Amniotic epithelial cell (primary cell): ENCODE results near the gene ZDHHC13.
"Not testable (repeated sequence)": the region's sequence is repeated elsewhere in the genome, so short reads cannot be mapped to it uniquely, and the experiment has no call there.

Source experiments
- DNase-seq: peaks from one replicate; pipeline ENCODE4 v3.0.0-alpha.2; 2010; ENCODE audit warnings: low read depth

The ZDHHC13 gene

DNA sequence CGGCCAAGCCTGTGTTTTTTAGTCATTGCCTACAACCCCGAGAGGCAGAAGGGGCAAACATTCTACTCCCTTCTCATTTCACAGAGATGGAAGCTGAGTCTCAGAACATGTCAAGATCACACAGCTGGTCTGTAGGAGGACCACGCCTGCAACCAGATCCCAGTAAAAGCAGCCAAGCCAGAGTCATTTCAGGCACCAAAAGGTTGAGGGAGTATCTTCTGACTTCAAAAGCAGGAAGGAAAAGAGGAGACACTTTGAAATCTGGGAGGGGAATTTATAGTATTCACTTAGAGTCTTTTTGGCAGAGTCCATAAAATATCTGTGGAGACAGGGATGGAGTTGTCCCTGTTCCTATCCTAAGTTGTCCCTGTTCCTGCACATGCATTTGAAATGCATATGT is 17.9 kb upstream of the ZDHHC13 start:
- DNase-seq, result no peak

DNA sequence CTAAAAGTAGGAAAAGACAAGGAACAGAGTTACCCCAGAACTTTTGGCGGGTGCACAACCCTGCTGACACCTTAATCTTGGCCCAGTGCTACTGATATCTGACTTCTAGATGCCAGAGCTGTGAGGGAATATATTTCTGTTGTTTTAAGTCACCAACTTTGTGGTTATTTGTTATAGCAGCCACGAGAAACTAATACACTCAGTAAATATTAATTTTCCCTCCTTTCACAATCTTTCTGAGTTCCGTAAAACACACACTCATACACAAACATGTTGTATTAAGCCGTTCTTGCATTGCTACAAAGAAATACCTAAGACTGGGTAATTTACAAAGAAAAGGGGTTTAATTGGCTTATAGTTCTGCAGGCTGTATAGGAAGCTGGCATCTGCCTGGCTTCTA is 16.1 kb upstream of the ZDHHC13 start:
- no peak for DNase-seq

DNA sequence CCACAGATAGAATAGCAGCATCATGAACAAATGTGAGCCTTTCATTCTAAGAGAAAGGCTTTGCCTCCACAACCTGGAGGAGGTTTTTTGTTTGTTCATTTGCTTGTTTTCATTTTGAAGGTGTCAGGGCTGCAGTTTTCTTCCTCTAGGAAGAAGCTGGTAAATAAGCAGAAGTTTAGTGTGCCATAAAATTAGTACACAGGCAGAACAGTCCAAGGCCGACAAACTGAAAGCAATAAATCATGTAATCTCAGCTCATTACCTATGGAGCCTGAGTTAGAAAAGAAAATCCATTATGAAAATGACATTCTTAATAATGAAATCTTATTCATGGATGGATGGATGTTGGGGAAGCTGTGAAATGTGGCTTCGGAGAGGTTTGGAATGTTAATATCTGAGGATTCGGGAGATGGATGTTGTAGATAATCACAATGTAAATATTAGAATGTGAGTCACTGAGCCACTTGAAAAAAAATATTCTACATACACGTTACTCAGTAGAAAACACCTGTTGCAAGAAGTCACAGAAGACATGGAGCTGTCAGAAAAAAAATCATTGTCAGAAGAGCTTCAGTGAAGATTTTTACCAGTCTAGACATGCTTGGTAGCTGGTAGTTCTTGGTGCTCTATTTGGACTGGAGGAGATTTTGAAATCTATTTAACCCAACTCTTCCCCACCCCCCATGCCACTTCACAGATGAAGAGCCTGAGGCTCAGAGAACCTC is 15.0 kb upstream of the ZDHHC13 start:
- peak; percentile 7 for DNase-seq

DNA sequence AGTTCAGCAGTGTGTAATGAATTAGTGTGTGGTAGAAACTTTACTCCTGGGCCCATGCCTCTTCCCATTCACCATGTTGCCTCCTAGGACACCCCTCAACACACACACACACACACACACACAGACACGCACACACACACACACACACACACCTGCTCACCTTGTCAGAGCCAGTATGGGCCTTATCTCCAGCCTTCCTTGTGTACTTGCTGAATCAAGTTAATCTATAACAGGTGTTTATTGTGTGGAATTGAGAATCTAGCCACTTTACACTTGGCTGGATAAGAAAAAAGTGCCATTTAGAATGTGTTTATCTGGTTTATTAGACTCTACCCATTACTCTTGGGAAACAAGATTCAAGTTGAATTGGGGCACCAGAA is 14.5 kb upstream of the ZDHHC13 start:
- DNase-seq, result no peak

DNA sequence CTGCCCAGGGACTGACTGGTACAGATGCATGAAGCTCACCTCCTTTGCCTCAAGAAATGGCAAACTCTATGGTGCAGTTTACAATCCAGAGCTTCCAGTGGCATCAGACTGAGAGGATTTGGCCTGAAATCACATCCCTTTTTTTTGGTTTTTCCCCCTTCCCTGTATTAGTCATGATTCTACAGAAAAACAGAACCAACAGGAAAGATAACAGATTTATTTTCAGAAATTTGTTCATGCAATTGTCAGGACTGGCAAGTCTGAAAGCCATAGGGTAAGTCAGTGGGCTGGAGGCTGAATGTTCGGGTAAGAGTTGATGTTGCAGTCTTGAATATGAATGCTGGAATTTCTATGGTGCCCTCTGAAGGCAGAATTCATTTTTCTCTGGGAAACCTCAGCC is 12.0 kb upstream of the ZDHHC13 start:
- no peak for DNase-seq

DNA sequence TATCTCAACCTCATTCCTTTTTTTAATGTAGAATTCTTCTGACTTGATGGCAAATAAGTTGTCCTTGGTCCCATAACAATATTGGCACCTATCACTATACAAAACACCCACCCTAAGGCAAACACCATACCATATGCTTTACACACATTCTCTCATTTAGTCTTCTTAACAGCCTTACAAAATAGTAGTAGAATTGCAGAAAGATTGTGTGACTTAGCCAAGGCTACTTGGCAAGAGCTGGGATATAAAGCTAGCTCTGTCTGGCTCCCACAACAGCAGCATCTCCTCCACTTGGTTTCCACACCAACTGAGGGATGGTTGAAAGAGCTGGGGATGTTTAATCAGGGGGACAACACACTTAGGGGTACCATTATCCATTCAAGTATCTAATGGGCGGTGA is 9.8 kb upstream of the ZDHHC13 start:
- no peak for DNase-seq

DNA sequence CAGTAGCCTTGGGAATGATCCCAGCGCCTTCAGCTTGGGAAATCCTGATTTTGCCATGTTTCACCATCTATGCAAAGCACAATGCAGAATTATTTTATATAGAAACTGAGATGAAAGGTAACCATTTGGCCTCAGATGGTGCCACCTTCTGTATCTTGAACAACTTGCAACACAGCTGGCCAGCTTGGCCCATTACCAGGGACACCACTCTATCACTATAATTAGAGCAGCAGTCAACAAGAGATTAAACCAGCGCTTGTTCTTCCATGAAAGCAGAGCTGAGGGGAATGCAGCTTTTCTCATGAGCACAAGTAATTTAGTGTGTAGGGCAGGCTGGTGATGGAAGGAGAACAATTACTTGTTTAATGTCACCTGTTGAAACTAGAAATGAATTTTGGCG is 6.7 kb upstream of the ZDHHC13 start:
- DNase-seq, result no peak

DNA sequence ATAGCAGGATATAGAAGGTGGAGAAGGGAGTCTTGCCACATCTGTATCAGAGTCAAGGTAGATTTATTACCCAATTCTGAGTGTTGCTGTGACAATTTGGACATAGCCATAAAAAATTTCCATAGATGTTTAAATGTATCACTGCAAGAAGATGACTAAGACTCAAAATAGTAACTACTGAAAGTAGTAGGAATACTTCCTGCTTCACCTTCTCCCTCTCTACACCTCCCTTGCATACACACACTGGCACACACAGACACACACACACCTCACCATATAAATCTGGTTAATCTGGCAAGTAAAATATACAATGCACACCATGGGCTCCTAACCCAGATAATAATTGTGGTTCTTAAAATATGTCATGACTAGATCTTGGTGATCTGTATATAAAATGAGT is 5.2 kb upstream of the ZDHHC13 start:
- no peak for DNase-seq

DNA sequence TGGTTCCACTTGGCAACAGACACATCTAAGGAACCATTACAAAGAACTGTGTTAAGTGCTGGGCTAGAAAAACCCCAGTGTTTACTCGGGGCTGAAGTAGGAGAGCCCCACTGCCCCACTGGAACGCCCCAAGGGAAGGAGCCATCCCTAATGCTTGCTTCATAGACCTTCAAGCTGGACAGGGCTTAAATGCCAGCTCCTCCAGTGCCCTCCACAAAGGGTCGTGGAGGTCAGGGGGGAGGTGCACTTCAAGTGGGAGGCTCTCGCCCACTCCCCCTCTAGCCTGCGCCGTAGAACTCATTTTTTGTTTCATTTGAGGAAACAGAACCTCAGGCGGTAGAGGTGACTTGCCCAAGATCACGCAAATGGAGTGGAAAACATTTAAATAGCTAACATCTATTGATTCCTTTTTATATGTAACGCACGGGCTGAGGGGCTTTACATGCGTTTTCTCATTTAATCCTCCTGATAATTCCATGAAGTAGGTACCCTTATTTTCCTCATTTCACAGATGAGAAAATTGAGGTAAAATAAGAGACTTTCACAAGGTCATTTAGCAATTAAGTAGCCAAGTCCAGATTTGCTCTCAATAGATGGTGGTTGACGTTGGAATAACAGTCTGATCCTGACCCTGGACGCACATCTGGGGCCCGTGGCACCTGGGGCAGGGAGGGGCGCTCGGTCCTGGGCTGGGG is 545 bp upstream of the ZDHHC13 start:
- DNase-seq, result no peak

DNA sequence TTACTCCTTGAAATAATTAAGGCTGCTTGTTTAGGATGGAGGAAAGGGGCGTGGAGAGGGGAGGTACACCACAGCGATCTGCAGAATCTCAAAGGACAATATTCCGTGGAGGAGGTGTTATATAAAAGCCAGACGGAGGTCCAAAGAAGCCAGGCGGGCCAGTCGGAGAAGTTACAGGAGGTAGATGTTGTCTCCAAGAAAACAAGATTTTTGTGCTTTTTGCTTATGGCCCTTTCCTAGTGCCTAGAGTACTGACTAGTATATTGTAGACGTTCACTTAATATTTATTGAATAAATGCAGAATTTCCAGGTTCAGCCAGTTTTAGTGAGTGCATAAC is 761 bp downstream of the ZDHHC13 start:
- peak; percentile 21 for DNase-seq

DNA sequence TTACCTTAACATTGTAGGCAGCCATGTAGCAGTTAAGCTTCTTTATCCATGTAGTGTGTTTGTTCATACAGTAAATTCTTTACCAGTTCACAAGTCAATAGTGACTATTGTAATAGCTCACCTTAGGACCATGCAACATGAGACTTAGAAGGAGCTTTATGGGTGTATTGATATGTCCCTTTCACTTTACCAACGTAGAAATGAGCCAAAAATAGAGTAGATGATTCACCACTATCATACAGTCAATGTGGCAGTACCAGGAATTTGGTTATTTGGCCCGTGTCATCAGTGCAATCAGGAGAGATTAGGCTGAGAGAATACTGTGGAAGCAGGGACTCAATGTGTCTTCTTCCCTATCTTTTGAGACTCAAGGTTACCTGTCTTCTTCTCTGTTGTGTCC is 4.7 kb downstream of the ZDHHC13 start:
- no peak for DNase-seq

DNA sequence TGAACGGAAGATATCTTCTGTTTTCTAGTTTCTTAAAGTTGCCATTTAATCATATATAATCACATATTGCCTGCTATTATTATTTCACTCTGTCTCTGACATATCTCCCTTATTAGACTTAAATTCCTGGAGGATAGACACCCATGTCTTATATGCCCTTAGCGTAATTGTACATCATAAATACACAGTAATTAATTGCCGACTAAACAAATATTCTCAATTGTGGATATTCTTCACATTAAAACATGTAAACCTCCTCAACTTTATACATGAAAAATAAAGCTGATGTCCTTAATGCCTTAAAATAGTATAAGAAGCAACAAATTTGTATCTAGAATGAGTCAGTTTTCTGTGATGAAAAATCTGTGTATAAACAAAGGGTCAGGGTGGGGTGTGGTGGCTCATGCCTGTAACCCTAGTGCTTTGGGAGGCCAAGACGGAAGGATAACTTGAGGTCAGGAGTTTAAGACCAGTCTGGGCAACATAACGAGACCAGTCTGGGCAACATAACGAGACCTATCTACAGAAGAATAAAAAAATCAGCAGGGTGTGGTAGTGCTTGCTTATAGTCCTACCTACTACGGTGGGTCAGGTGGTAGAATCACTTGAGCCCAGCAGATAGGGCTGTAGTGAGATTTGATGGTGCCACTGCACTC is 6.1 kb downstream of the ZDHHC13 start:
- DNase-seq, result no peak

DNA sequence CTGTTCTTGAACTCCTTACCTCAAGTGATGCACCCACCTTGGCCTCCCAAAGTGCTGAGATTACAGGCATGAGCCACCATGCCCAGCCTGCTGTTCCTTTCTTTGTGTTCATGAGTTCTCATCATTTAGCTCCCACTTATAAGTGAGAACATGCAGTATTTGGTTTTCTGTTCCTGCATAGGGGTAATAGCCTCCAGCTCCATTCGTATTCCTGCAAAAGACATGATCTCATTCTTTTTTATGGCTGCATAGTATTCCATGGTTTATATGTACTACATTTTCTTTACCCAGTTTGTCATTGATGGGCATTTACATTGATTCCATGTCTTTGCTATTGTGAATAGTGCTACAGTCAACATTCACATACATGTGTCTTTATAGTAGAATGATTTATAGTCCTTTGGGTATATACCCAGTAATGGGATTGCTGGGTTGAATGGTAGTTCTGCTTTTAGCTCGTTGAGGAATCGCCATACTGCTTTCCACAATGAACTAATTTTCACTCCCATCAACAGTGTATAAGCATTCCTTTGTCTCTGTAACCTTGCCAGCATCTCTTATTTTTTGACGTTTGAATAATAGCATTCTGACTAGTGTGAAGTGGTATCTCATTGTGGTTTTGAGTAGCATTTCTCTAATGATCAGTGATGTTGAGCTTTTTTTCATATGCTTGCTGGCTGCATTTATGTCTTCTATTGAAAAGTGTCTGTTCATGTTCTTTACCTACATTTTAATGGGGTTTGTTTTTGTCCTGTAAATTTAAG is 9.8 kb downstream of the ZDHHC13 start:
- not testable (repeated sequence) for DNase-seq

DNA sequence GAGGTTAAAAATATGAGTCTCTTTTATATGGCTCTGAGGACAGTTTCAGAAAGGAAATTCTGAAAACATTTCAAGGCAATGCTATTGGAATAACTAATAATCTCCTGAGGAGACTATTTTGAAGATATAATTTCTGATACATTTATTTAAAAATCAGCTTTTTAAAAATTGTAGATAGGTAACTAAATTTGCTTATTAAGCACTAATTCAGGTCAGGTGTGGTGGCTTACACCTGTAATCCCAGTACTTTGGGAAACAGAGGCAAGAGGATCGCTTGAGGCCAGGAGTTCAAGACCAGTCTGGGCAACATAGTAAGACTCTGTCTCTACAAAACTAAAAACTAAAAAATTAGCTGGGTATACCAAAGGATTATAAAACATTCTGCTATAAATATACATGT is 17.0 kb downstream of the ZDHHC13 start:
- DNase-seq, result no peak

DNA sequence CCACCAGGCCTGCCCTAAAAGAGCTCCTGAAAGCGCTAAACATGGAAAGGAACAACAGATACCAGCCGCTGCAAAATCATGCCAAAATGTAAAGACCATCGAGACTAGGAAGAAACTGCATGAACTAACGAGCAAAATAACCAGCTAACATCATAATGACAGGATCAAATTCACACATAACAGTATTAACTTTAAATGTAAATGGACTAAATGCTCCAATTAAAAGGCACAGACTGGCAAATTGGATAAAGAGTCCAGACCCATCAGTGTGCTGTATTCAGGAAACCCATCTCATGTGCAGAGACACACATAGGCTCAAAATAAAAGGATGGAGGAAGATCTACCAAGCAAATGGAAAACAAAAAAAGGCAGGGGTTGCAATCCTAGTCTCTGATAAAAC is 19.9 kb downstream of the ZDHHC13 start:
- DNase-seq, result not testable (repeated sequence)

DNA sequence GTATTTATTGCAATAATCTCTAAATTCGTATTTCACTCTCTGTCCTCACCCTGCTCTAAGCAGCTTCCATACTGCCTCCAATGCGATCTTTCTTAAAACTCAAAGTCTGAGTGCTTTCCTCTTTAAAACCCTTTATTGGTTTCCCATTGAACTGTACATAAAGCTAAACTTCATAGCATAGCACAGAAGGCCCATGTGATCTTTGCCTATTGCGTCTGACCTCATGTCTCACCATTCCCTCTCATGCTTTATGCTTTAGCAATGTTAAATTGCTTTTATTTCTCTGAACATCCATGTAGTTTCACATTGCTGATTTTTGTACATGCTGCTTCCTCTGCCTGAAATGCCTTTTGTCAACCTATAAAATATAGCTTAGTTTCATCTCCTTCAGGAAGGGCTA is 28.4 kb downstream of the ZDHHC13 start:
- DNase-seq, result no peak

DNA sequence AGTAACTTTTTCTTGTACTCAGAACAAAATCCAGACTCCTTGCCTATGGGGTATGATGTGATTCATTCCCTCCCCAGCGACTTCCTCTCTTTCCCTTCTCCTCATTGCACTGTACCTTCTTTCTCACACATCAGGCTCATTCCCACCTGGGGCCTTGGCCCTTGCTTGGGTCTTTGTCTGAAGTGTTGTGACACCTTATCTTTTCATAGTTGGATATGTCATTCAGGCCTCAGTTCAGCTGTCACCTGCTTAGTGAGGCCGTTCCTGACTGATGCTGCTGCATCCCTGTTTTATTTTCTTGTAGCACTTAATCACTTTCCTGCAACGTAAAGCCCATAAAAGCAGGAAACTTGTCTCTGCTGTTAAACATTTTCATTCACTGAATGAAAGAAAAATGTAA is 39.9 kb downstream of the ZDHHC13 start:
- no peak for DNase-seq

DNA sequence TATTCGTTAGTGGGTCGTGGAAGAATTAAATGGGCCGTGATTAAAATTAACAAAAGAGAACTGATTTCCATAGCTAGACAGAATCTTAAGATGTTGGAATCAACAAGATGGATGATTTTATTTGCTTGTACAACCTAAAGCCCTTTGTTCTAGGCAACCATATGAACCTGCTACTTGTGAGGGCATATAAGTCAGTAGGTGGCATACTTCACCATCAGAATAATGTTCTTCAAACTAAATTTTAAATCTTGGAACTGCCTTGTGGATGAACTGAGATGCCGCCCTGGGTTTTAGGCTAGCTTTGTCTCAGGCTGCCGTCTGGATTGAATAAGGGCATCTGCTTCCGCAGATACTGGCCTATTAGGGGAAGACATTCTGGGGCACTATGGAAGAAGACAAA is 43.9 kb downstream of the ZDHHC13 start:
- peak; percentile 5 for DNase-seq

DNA sequence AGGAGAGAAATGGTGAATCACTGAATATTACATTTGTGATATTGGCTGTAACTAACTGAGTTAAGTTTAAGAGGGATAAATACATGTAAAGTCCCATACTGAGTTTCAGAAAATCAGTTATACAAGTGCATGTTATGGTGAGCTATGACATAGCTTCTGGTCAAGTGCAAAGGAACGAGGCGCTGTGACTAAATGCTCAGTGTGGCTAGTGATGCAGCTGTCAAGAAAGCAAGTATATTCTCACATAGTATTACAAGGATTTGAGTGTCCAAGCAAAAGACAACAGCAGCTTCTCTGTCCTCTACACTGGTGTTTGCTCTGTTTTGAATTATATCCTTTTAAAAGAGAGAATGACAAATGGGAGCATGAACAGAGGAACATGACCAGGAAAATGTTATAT is 44.7 kb downstream of the ZDHHC13 start:
- no peak for DNase-seq

DNA sequence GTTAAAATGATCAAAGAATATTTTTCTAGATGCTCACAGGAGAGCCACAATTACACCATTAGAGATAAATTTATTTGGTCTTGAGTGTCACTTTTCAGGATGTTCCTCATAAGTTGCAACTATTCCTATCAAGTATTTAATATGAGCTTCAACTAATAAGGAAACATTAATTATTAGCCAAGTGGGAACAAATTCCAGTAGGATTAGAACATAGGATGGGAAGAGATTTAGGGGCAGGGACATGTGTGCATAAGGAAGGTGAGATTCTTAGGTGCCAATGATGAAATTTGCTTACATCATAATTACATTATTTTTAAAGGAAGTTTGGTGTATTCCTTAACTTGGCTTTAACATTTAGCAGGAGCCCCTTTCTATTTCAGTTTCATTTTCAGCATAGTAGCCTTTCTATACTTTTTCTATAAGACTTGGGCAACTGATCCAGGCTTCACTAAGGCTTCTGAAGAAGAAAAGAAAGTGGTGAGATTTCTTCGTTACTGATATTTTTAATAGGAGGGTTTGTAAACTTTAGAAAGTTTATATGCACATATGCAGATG is 46.1 kb downstream of the ZDHHC13 start:
- no peak for DNase-seq

DNA sequence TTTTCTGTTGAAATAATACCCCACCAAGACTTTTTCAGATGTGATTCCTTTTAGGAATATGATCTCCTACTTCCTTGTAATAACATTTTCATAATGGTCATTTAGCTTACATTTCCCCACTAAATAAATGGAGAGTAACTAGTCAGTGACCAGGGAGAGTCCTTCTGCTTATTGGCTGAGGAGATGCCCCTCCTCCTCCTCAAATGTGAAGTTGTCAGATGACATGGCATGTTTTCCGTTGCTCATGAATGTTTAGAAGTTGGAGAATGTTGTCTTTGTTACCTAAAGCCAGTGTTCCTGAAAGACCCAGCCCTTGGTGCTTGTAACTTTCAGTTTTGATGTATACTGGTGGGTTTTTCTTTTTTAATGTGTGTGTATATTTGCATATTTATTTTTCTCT is 46.6 kb downstream of the ZDHHC13 start:
- no peak for DNase-seq

DNA sequence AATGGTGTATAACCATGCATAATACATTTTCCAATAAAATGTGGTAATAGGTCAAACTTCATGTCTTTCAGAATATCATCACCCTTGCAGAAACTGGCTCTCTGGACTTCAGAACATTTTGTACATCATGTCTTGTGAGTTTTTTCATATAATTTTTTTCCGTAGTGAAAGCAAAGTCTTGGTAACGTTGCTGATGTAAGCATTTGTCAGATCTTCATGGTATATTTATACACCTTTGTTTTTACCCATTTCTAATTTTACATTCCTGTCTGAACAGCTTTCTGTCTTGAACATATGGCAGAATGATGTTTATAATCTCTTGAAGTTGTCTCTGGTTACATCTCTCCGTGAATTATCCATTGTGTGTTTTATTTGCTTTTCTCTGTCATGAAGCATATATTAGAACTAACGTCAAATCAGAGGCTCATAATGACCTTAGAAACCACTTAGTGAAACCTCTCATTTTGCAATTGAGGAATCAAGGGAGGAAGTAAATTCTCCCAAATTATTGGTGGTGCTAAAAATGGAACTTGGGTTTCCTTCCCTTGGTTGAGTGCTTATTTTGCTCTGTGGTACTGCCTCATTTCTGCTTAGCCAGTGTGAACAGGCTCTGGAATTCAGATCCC is 47.4 kb downstream of the ZDHHC13 start:
- no peak for DNase-seq
